Measurements from ENCODE around the gene PFN4.

- TF ChIP-seq CTCF (IDR thresholded peaks at IDR 0.05; ENCODE audit: low read depth, low read length) (no peak), POLR2A (IDR thresholded peaks at IDR 0.05; ENCODE audit: extremely low read depth, insufficient read length) (no peak), MAX (IDR thresholded peaks at IDR 0.05; ENCODE audit: low read depth, low read length) (no peak), MYC (IDR thresholded peaks at IDR 0.05; ENCODE audit: low read depth, low read length) (no peak)
Measured at GRCh38 chr2:24152413-24153197, 29.5 kb upstream of the PFN4 start.
